PC-9 (cell line): ENCODE results near the gene PITPNM3.

Source experiments
- CTCF ChIP-seq: fragments of 200-600 bp; sonication (generic); conservative IDR thresholded peaks from 2 replicates; pipeline ENCODE4 v1.6.1; 2017; ENCODE audit warnings: mixed run types, antibody characterized with exemption, mild to moderate bottlenecking, moderate library complexity
- EZH2 ChIP-seq: fragments of 200-600 bp; sonication (generic); IDR thresholded peaks from 2 replicates; pipeline ENCODE4 v1.8.0; 2017; ENCODE audit warnings: antibody characterized with exemption, low read depth

DNA sequence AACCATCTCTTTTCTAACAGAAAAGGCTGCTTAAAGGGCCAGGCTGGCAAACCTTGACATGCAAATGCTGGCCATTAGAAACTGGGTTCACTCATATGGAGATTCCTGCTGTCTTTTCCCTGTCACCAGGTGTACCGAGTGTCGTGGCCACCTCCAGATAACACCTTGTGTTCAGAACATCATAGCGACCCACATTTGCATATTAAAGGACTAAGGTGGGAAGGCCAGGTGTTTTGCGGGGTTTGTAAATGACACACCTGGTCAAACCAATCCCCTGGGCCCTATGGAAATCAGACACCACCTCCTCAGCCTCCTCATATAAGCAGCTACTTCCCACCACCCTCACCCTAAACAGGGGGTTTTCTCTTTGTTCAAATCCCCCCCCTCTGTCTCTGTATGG, 118.9 kb downstream of the PITPNM3 start:
- TF ChIP-seq CTCF (no peak), EZH2 (no peak)
